Hematopoietic multipotent progenitor cell treated with erythropoietin and hydrocortisone succinate and interleukin-3 and kit ligand, for 17 days (in vitro differentiated cells): ENCODE results near the gene KCNQ1.

ENCODE experiments used
- DNase-seq: peaks from one replicate; pipeline ENCODE4 v3.0.0-alpha.2; 2015; ENCODE audit warnings: low spot score

The KCNQ1 gene

GRCh38 chr11:2747248-2748027, 302.6 kb downstream of the KCNQ1 start:
- DNase-seq: no peak

- DNase-seq: no peak
Observed at GRCh38 chr11:2748061-2748813, 303.4 kb downstream of the KCNQ1 start.

GRCh38 chr11:2748814-2749554, 304.2 kb downstream of the KCNQ1 start:
- no peak for DNase-seq

- DNase-seq: no peak
Observed at GRCh38 chr11:2750101-2750681, 305.4 kb downstream of the KCNQ1 start.

GRCh38 chr11:2750682-2751522, 306.1 kb downstream of the KCNQ1 start:
- DNase-seq: no peak

GRCh38 chr11:2751523-2752203, 306.9 kb downstream of the KCNQ1 start:
- DNase-seq: no peak

GRCh38 chr11:2752204-2752770, 307.5 kb downstream of the KCNQ1 start:
- no peak for DNase-seq

DNA sequence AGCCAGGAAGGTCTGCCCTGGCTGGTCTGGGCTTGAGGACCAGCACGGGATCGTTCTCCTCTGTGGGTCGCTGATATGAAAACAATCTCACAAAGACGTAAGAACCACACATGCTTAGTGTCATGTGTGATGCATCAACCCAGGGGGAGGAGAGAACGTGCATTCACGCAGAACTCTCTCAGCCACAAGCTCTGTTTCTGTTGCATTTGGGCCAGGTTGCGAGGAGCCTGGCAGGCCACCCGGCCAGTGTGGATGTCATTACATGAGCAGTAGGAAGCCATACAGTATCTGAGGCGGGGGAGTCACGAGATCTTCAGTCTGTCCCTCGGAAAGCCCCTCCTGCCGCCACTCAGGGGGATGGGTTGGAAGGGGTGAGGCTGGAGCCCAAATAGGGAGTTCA, 308.1 kb downstream of the KCNQ1 start:
- no peak for DNase-seq

DNA sequence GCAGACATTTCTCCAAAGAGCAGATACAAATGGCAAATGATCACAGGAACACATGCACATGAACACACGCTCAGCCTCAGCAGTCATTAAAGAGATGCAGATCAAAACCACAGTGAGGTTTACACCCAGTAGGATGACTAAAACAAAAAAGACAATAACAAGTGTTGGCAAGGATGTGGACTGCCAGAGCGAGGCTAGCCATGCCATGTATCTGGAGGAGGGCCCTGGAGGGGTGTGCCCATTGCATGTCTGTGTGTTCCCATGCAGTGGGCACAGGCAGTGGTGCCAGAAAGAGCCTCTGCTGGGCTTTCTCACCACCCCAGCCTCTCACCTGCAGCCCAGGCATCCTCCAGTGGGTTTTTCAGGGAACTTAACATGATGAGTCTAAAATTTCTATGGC, 309.2 kb downstream of the KCNQ1 start:
- DNase-seq: no peak

- no peak for DNase-seq
Observed at GRCh38 chr11:2755071-2755470, 310.3 kb downstream of the KCNQ1 start.

DNA sequence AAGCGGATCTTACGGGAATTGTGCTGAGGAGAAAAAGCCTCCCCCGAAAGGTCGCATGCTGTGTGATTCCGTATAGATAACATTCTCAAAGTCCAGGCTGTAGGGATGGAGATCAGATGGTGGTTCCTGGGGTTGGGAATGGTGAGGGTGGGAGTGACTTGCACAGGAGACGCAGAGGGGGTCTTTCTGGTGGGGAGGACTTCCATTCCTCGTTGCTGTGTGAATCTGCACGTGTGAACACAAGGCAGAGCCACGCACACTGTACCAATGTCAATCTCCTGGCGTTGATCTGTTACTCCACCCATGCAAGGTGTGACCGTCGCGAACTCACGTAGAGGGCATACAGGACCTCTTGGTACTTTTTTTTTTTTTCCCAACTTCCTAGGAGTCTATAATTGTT, 313.9 kb downstream of the KCNQ1 start:
- DNase-seq: no peak

GRCh38 chr11:2759228-2760195, 314.7 kb downstream of the KCNQ1 start:
- no peak for DNase-seq

DNA sequence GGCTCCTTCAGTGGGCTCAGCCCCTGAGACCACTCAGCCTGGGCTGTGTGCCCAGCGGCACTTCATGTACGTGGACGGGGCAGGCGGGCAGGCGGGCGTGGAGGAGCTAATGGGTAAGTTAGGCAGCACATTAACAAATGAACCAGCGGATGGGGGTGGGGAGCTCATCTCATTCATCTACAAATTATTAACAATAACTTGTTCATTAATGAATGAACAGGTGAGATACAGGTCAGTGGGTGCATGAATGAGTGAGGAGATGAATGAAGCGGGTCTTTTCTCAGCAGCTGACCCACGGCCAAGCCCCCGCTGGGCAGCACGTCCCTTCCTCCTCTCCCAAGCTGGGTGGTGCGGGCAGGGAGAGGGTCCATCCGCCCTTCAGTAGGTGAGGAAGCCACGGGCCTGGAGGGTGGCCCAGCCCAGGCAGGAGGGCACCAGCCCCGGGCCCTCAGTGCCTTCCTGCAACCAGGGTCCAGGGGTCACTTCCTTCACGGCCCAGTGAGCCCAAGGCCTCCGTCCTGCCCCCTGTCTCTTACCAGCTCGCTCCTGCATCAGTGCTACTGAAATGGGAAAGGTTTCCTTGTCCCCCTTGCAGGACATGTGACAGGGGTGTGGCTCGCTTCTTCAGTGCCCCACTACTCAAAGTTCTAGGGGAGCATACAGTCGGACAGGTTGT, 315.5 kb downstream of the KCNQ1 start:
- DNase-seq: no peak

- peak; percentile 51 for DNase-seq
Observed at GRCh38 chr11:2761131-2762030, 316.6 kb downstream of the KCNQ1 start.

DNA sequence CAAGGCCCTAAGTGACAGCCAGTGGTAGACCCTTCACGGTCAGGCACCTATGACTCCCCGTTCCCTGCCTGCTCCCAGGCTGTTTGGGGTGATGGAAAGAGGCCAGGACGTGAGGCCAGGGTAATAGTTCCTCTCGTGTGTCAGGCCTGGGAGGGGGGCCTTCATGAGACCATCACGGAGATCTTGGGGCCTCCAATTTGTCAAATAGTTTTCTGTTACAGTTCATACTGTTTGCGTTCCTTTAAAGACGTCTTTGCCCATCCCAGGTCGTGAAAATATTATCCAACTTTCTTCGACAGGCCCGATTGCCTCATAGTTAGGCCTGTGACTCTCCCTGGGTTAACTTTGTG, 317.2 kb downstream of the KCNQ1 start:
- no peak for DNase-seq

DNA sequence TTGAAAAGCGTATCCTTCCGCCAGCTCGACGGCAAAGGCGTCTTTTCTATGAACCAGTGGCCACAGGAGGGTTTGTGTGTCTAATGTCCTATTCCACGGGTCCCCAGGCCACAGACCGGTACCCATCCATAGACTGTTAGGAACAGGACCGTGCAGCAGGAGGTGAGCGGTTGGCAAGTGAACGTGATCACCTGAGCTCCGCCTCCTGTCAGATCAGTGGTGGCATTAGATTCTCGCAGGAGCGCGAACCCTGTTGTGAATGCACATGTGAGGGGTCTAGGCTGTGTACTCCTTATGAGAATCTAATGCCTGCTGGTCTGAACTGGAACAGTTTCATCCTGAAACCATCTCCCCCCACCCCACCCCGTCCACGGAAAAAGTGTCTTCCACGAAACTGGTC, 317.6 kb downstream of the KCNQ1 start:
- no peak for DNase-seq

DNA sequence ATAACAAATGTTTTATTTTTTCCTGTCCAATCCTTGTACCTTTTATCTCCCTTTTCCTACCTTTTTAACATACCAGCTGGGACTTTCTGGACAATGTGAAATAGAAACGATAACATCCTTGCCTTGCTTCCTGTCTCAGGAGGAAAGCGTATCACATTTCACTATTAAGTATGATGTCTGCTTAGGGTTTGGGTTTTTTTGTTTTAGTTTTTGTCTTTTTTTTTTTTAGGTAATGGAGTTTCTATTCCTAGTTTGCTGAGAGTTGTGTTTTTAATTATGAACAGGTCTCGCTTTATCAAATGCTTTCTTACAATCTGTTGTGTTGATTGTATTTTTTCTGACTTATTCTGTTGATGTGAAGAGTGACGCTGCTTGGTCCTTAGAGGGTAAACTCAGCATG, 319.2 kb downstream of the KCNQ1 start:
- DNase-seq: no peak

- DNase-seq: no peak
Observed at GRCh38 chr11:2765491-2765890, 320.7 kb downstream of the KCNQ1 start.
